SH-SY5Y (cell line): ENCODE measurements around the gene CD48.

ENCODE experiments used
- GATA2 ChIP-seq: IDR thresholded peaks from 2 replicates; pipeline ENCODE4 v1.6.1; 2011; ENCODE audit warnings: mild to moderate bottlenecking, low read depth, low read length
- GATA3 ChIP-seq: IDR thresholded peaks from 2 replicates; pipeline ENCODE4 v1.6.1; 2011; ENCODE audit warnings: low read depth, mild to moderate bottlenecking, low read length, moderate library complexity

DNA sequence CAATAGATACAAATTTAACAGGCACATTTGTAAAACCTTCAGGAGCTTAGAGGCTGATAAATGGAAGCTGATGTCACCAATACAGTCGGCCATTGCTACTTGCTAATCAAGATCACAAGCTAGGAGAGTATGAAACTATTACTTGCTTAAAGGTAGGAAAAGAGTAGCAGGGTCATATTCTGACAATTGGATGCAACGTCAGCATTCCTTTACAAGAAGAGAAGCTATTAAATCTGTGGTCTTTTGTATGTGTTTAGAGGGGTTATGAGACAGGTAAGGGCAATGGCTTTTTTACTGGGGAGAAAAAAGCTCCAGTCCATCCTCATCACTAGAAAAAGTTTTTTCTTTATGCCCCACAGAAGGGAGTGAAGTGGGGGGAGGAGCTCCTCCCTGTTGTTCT is 11.7 kb upstream of the CD48 start:
- TF ChIP-seq GATA3: no peak
- TF ChIP-seq GATA2: no peak
